ENCODE results near the gene LMO2.

LMO2 gene

GRCh38 chr11:33885338-33886005 lies 6.4 kb downstream of the LMO2 start:
- no peak for DNase-seq

- DNase-seq, result no peak
Observed at GRCh38 chr11:33884601-33885000, 7.3 kb downstream of the LMO2 start.

GRCh38 chr11:33884035-33884434 lies 7.8 kb downstream of the LMO2 start:
- DNase-seq, result no peak

GRCh38 chr11:33881651-33882503 lies 10.0 kb downstream of the LMO2 start:
- no peak for DNase-seq

GRCh38 chr11:33880979-33881378 lies 10.9 kb downstream of the LMO2 start:
- no peak for DNase-seq

DNA sequence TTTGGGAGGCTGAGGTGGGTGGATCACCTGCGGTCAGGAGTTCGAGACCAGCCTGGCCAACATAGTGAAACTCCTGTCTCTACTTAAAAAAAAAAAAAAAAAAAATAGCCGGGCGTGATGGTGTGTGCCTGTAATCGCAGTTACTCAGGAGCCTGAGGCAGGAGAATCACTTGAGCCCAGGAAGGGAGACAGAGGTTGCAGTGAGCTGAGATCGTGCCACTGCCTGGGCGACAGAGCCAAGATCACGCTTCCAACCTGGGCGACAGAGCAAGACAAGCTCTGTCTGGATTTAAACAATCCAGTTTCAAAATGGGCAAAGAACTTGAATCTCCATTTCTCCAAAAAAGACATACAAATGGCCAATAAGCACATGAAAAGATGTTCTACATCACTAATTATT lies 12.5 kb downstream of the LMO2 start:
- no peak for DNase-seq

GRCh38 chr11:33877038-33877437 lies 14.8 kb downstream of the LMO2 start:
- no peak for DNase-seq

DNA sequence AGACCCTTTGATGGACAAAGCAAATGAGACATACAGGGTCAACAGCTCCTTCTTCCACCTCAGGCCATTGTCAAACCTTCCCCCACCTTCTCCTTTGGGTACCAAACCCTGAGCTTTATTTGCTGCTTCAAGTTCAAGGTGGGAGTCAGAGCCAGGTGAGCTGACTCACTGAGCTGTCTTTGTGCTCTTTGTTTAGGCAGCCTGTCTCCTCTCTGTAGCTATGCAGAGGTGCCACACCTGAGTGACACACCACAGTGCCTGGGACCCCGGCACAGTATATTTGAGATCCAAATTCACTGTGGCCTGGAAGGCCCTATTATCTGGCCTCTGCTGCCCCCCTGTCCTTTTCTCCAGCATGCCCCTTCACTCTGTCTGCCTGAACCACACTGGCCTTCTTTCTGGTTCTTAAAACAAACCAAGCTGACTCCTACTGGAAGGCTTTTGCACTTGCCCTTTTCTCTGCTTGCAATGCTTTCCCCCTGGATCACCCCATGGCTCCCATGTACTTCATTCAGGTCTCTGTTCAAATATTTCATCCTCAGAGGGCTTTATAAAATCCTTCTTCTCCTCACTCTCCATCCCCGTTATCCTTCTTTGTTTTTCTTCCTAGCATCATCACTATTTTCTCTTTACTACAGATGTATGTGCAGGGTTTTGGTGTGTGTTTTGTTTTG lies 16.1 kb downstream of the LMO2 start:
- DNase-seq, result no peak

DNA sequence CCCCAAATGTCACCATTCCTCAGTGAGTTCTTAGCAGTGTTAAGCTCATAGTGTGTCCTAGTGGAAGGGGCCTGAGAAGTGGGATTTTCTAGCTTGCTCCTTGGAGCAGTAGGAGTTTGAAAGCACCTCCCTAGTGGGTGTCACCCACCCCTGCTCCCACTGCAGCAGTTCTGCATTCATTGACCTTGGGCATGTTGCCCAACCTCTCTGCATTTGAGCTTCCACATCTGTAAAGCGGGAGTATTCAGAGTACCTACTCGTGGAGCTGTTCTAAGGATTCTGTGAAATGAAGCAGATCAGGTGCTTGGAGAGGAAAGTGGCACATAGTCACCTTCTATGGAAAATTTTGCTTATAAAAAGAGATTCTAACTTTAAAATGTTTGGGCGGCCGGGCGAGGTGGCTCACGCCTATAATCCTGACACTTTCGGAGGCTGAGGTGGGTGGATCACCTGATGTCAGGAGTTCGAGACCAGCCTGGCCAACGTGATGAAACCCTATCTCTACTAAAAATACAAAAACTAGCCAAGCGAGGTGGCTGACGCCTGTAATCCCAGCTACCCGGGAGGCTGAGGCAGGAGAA lies 16.9 kb downstream of the LMO2 start:
- no peak for DNase-seq

- DNase-seq, result no peak
Observed at GRCh38 chr11:33874433-33874832, 17.4 kb downstream of the LMO2 start.

- DNase-seq, result no peak
Observed at GRCh38 chr11:33869481-33870422, 22.1 kb downstream of the LMO2 start.

GRCh38 chr11:33868647-33869461 lies 23.0 kb downstream of the LMO2 start:
- no peak for DNase-seq

DNA sequence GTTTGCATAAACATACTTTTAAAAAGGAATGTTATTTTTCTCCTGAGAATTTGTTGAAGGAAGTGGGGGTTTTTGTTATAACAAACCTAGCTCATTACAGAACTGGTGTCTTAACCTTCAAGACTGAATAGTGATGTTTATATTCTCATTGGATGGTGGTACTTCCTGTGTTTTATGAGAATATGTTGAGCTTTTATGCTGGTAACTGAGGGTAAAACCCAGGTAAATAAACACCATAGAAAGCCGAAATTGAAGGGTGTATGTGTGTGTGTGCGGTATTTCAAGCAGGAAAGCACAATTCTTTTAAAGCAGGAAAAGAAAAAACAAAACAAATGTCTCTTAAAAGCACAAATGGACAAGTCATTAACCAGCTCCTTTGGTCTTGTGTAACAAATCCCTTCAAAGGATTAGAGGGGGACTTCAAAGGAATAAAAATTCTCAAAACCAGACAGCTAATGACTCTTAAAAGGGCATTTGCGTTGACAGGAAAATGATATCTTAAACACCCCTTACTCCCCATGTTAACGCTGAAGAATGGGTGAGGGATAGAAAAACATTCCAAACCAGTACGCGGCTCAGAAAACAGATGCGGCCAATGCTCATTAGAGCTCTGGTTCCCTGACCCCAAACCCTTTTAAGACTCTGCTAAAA lies 23.8 kb downstream of the LMO2 start:
- no peak for DNase-seq

- no peak for DNase-seq
Observed at GRCh38 chr11:33867561-33867960, 24.3 kb downstream of the LMO2 start.

- no peak for DNase-seq
Observed at GRCh38 chr11:33866936-33867335, 24.9 kb downstream of the LMO2 start.

GRCh38 chr11:33864479-33864878 lies 27.4 kb downstream of the LMO2 start:
- DNase-seq, result no peak

DNA sequence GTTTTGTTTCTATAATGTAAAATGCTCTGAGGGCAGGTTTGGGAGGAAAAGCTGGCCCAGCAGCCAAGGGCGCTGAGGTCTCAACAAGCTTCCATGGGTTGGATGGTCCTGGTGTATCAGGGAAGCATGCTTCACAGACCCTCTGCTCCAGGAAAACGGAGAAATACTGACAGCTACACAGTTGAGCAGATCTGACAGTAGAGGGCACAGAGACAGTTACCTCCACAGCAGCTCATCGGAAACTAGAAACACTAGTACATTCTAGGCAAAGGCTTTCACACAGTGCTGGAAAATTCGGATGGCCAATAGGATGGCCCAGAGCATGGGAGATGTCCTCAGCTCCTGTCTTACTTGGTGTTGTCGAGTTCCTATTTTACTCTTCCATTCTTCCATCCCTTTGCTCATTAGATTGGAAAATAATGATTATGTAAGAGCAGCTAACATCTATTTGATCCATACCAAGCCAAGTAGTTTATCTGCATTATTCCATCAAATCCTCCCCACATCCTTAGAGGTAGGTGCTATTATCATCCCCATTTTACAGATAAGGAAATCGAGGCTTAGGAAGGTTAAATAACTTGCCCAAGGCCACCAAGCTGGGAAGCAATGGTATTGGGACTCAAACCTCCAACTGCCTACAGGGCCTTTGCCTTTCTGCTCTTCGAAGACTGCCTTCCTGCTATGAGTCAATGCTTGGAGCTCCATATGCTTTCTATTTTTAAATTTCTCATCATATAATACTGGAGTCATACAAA lies 28.3 kb downstream of the LMO2 start:
- DNase-seq, result no peak

GRCh38 chr11:33861941-33862589 lies 29.8 kb downstream of the LMO2 start:
- DNase-seq, result no peak

- no peak for DNase-seq
Observed at GRCh38 chr11:33861386-33861785, 30.5 kb downstream of the LMO2 start.

DNA sequence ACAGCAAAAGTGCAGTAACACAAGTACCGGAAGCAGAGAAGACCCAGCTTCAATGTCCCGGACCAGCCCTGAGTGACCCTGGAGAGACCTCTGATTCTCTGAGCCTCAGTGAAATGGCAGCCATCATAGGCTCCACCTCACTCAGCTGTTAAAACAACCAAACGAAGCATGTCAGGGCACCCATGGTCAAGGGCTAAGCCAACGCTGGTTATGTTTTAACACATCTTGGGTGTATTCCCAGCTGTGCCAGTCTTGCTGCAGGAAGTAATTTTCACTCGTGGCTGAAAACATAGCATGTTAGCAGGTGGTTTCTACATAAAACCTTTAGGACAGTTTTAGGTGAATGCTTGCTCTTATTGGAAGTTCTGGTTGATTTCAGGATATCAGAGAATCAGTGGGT lies 30.9 kb downstream of the LMO2 start:
- no peak for DNase-seq

Data from NCI-H2107 (cell line).